GM12801 (cell line): Measurements from ENCODE around the gene CEP89.

Experiments used
- TF ChIP-seq, protein P1 (sequence below): IDR thresholded peaks from one replicate; pipeline ENCODE4 v1.5.1; 2011; ENCODE audit warnings: control low read depth; ENCODE audit not compliant: insufficient read length; ENCODE audit errors: extremely low read depth

Gene CEP89

DNA sequence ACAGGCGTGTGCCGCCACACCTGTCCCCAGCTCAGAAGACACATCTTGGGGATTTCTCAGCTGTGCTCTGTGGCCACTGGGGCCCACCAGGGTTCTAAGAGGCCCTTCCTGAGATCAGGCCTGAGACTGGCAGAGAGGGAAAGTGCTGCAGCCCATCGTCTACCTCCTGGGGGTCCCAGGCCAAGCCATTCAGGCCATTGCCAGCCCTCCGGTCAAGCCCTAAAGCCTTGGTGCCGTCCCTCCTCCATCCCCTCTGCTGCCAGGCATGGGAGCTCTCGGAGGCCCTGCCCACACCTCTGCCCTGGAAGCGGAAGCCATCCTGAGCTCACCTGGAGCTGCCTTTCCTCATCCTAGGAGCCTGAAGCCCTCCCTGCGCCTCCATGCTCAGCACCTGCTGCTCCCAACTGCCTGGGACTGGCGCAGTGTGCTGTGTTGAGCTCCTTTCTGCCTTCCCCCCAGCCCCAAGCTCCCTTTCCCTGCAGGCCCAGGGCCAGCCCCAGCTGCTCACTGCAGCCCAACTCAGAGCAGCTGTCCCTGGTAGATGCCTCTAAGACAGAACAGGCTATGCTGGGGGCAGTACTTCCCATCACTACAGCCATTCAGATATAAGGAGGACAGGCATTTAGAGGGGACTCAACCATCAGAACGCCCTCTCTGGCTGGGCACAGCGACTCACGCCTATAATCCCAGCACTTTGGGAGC is 105.0 kb downstream of the CEP89 start:
- TF ChIP-seq, protein P1, sequence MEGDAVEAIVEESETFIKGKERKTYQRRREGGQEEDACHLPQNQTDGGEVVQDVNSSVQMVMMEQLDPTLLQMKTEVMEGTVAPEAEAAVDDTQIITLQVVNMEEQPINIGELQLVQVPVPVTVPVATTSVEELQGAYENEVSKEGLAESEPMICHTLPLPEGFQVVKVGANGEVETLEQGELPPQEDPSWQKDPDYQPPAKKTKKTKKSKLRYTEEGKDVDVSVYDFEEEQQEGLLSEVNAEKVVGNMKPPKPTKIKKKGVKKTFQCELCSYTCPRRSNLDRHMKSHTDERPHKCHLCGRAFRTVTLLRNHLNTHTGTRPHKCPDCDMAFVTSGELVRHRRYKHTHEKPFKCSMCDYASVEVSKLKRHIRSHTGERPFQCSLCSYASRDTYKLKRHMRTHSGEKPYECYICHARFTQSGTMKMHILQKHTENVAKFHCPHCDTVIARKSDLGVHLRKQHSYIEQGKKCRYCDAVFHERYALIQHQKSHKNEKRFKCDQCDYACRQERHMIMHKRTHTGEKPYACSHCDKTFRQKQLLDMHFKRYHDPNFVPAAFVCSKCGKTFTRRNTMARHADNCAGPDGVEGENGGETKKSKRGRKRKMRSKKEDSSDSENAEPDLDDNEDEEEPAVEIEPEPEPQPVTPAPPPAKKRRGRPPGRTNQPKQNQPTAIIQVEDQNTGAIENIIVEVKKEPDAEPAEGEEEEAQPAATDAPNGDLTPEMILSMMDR = no peak

DNA sequence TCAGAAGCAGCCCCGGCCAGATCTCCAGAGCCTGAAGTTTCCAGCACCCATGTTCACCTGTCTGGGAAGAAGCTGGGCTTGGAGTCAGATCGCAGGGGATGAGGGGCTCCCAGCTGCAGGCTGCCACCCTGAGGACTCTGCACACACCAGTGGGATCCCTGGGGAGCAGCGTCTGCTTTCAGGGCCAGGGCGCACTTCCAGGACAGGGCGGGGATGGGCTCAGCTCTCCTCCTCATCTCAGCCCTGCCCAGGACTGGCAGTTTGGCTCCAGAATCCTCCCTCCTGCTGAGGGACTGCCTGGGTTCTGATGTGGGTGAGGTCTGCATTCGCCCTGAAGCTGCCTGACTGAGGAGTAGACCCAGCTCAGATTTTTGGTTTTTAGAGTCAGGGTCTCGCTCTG is 105.7 kb downstream of the CEP89 start:
- TF ChIP-seq, protein P1 = no peak

DNA sequence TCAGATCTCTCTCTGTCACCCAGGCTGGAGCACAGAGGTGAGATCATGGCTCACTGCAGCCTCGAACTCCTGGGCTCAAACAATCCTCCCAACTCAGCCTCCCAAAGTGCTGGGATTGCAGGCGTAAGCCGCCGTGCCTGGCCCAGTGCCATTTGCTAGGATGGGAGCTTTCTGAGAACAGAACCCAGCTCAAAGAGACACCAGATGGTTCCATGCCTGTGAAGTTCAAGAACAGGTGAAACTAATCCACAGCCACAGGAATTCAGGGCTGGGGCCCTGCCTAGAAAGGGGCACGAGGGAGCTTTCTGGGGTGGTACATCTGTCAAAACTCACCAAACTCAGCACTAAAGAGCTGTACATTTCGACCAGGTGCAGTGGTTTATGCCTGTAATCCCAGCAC is 106.4 kb downstream of the CEP89 start:
- TF ChIP-seq, protein P1 = no peak

DNA sequence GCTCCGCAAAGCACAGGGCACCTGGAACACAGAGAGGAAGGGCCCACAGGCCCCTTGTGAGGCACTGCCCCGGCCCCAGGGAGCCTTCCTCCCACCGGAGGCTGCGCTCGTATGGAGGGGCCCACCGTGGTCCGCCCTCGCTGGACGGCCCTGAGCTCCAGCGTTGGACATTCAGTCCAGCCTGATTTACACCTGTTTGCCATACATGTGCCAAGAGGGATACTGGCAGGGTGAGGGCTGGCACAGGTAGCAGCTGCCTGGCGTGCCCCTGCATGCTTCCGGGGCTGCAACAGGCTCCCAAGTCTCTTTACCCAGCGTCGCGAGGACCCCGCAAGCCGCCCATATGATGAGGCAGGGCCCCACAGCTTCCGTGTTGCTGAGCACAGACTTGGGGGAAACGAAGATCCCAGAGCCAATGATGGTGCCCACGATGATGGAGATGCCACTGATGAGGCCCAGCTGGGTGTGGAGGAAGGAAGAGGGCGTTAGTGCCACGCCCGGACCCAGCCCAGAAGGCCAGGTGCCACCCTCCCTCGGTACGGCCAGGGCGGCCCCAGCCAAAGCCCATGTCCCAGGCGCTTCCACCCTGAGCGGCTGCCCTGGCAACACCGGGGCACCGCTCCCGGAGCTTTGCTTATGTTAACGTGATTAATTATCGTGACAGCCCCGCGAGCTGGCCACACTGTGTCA is 107.3 kb downstream of the CEP89 start:
- TF ChIP-seq, protein P1 = no peak

DNA sequence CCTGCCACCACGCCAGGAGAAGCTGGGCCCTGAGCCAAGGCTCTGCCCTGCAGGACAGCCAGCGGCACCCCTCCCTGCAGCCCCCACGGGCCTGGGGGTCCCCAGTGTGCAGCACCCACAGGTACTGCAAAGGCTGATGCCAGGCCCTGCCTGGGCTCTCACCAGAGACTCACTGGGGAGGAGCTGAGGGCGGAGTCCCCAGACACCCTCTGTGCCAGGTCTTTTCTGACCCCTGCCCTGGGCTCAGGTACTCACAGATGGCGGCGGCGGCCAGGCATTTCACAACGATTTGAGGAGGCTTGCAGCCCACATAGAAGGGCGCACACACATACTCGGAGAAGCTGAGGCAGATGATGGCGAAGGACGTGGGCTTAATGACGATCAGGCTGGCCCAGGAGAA is 107.9 kb downstream of the CEP89 start:
- TF ChIP-seq, protein P1 = no peak

DNA sequence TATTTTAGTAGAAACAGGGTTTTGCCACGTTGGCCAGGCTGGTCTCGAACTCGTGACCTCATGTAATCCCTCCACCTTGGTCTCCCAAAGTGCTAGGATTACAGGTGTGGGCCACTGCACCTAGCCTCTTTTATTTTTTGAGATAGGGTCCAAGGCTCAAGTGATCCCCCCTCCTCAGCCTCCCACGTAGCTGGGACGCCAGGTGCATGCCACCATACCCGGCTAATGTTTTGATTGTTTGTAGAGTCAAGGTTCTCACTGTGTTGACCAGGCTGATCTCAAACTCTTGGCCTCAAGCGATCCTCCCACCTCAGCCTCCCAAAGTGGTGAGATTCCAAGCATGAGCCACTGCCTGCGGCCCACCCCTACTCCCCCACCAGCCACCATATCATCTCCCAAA is 108.5 kb downstream of the CEP89 start:
- TF ChIP-seq, protein P1 = no peak

DNA sequence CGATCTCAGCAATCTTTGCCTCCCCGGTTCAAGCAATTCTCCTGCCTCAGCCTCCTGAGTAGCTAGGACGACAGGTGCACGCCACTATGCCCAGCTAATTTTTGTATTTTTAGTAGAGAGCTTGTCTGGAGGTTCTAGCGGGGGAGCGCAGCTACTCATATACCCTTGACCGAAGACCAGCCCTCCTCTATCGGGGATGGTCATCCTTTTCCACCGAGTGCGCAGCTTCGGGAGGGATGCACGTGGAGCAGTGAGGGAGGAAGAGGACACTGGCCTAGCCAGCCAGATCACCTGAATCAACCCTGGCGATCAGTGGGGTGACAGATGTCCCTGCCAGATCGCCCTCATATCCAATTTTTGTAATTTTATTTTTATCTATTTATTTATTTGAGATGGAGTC is 109.0 kb downstream of the CEP89 start:
- TF ChIP-seq, protein P1 = no peak
